Effector memory CD8-positive, alpha-beta T cell (primary cell): Measurements from ENCODE around the gene YIPF4.
A peak's percentile ranks its signal among the peaks of the same experiment; 100 is the strongest.
"Not testable (repeated sequence)": the region's sequence is repeated elsewhere in the genome, so short reads cannot be mapped to it uniquely, and the experiment has no call there.

ENCODE experiments used
- ATAC-seq: fragments of 150-1000 bp; cut with Tn5 transposase; replicated peaks from 2 replicates; pipeline ENCODE4 v1.10.0; 2021; ENCODE audit warnings: mild to moderate bottlenecking, moderate library complexity
- DNase-seq, 3 experiments: peaks; one replicate each; pipeline ENCODE4 v3.0.0; 2021
- H3K27ac Mint-ChIP-seq, 2 donors: one replicate each; pipeline ENCODE4 v1.8.0; 2022; ENCODE audit warnings: mild to moderate bottlenecking in 2 of 2, mixed read lengths in 2 of 2, moderate library complexity in 2 of 2
- H3K27me3 Mint-ChIP-seq, 2 donors: one replicate each; pipeline ENCODE4 v1.8.0; 2022; ENCODE audit warnings: mixed read lengths in 2 of 2
- H3K36me3 Mint-ChIP-seq: one replicate; pipeline ENCODE4 v1.8.0; 2022; ENCODE audit warnings: mild to moderate bottlenecking, moderate library complexity, mixed read lengths; ENCODE audit not compliant: insufficient read depth
- H3K4me1 Mint-ChIP-seq, 2 donors: one replicate each; pipeline ENCODE4 v1.8.0; 2022; ENCODE audit warnings: low read depth in 2 of 2, mixed read lengths in 2 of 2
- H3K4me3 Mint-ChIP-seq, 2 donors: one replicate each; pipeline ENCODE4 v1.8.0; 2022; ENCODE audit warnings: mild to moderate bottlenecking in 2 of 2, mixed read lengths in 2 of 2, moderate library complexity in 2 of 2
- H3K9me3 Mint-ChIP-seq, 2 donors: one replicate each; pipeline ENCODE4 v1.8.0; 2022; ENCODE audit warnings: mixed read lengths in 2 of 2

Gene YIPF4

GRCh38 chr2:32262105-32262504 lies 15.6 kb upstream of the YIPF4 start:
- DNase-seq: no peak
- Mint-ChIP-seq H3K4me3 (no peak overlapping the region), H3K9me3 (no peaks in the 10 kb centered on the region), H3K4me1 (no peaks in the 10 kb centered on the region), H3K27ac (no peak overlapping the region), H3K36me3 (peaks cover 3% of the 10 kb centered on the region), H3K27me3 (peaks cover 15 to 24% of the 10 kb centered on the region in 2 donors)
- no peak for ATAC-seq

DNA sequence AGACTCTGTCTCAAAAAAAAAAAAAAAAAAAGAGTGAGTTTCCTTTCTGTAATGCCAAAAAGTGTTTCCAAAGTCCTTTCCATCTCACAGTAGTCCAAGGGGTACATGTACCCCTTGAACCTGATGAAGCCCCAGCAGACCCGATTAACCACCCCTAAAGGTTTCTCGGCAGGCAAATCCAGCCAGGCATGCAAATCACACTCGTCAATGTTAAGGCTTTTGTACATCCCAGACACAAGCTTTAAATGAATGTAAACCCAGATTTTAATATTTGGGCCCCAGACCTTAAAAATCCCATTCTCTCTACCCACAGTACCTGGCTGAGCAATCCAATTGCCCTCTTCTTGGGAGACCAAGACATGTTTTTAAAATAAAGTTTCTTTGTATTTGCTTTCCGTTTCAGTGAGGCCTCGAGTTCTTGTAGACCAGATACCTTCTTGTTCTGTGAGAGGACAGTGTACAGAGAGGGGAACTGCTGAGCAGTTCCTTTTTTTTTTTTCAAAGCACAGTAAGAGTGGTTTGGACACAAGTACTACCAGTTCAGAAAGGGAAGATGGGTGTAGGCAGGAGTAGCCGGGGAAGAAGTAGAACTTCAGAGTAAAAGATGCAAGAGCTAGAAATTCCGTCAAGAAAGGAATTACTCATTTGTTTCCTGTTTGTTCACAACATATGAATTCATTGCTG lies 13.1 kb upstream of the YIPF4 start, which contains the start of gene NLRC4:
TSS of gene NLRC4 (minus strand) at position 465 of the 684 bp plus-strand sequence. CDS start 8,111 bp downstream, outside the sequence.
- H3K9me3 Mint-ChIP-seq: no peaks in the 10 kb centered on the region
- peaks cover 3% of the 10 kb centered on the region for H3K36me3 Mint-ChIP-seq
- peaks cover 0 to 13% of the 10 kb centered on the region in 2 donors for H3K27me3 Mint-ChIP-seq
- peak within 1 kb of the TSS in 1 of 2 donors; percentile 3 for H3K4me3 Mint-ChIP-seq
- peak; percentile 36 for ATAC-seq
- no peaks in the 10 kb centered on the region for H3K4me1 Mint-ChIP-seq
- no peak for DNase-seq
- no peak within 1 kb of the TSS for H3K27ac Mint-ChIP-seq

- no peak for DNase-seq
Observed at GRCh38 chr2:32271063-32271462, 6.6 kb upstream of the YIPF4 start.

DNA sequence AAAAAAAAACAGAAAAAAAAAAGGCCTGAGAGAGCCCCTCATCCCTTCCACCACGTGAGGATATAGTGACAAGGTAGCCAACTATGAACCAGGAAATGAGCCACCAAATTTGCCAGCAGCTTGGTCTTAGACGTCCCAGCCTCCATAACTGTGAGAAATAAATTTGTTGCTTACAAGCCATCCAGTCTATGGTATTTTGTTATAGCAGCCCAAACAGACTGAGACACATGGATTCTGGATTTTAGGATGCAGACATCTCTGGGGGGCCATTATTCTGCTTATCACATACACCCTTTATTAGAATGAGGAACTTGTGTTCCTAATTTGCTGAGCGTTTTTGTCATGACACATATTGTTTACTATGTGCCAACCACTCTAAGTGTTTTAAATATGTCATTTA lies 5.4 kb upstream of the YIPF4 start:
- DNase-seq: no peak
- peaks cover 0 to 5% of the 10 kb centered on the region in 2 donors for H3K4me1 Mint-ChIP-seq
- H3K27me3 Mint-ChIP-seq: peaks cover 8% of the 10 kb centered on the region in 2 donors
- ATAC-seq: no peak
- H3K9me3 Mint-ChIP-seq: no peaks in the 10 kb centered on the region
- peaks cover 4% of the 10 kb centered on the region for H3K36me3 Mint-ChIP-seq
- no peak overlapping the region for H3K4me3 Mint-ChIP-seq
- no peak overlapping the region for H3K27ac Mint-ChIP-seq

More at GRCh38 chr2:32271063-32271462, 6.6 kb upstream of the YIPF4 start:
- no peak overlapping the region for H3K4me3 Mint-ChIP-seq
- peaks cover 8% of the 10 kb centered on the region in 2 donors for H3K27me3 Mint-ChIP-seq
- no peaks in the 10 kb centered on the region for H3K36me3 Mint-ChIP-seq
- no peaks in the 10 kb centered on the region for H3K9me3 Mint-ChIP-seq
- no peak overlapping the region for H3K27ac Mint-ChIP-seq
- no peaks in the 10 kb centered on the region for H3K4me1 Mint-ChIP-seq
- ATAC-seq: no peak

DNA sequence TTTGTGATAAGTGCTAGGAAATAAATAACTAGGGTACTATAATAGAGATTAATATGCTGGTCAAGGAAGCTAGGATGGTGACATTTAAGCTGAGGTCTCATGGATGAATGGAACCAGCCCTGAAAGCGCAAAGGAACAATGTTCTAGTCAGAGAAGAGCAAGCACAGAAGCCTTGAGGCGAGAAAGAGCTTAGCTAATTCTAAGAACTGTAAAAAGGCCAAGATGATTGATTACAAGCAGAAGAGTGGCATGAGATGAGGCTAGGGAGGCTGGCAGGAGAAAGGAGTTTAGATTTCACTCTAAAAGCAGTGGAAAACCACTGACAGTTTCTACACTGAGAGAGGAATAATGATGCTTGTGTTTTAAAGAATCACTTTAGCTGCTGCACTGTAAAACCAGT lies 3.4 kb upstream of the YIPF4 start:
- Mint-ChIP-seq H3K27me3 (peaks cover 3 to 8% of the 10 kb centered on the region in 2 donors), H3K4me3 (no peak overlapping the region), H3K4me1 (peaks cover 7 to 16% of the 10 kb centered on the region in 2 donors), H3K36me3 (peaks cover 23% of the 10 kb centered on the region), H3K9me3 (no peaks in the 10 kb centered on the region), H3K27ac (no peak overlapping the region)
- DNase-seq: no peak
- no peak for ATAC-seq

DNA sequence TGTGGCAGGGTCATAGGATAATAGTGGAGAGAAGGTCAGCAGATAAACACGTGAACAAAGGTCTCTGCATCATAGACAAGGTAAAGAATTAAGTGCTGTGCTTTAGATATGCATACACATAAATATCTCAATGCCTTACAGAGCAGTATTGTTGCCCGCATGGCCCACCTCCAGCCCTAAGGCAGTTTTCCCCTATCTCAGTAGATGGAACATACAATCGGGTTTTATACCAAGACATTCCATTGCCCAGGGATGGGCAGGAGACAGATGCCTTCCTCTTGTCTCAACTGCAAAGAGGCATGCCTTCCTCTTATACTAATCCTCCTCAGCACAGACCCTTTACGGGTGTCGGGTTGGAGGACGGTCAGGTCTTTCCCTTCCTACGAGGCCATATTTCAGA lies 1.9 kb upstream of the YIPF4 start:
- not testable (repeated sequence) for H3K4me3 Mint-ChIP-seq

DNA sequence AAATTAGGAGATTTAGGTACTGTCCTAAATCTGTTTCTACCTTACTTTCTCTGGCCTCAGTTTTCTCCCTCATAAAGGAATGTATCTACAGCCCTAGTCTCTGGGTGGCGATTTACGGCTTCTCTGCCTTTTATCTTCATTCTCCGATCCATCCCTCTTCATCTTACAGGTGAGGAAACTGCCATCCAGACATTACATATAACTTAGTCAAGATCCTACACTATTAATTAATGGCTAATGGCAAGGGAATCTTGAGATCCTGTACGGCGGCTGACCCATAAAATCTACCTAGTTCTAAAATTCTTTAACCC lies 386 bp upstream of the YIPF4 start:
- ATAC-seq: no peak

More for the DNA sequence above, 1.9 kb upstream of the YIPF4 start:
- Mint-ChIP-seq H3K36me3 (peaks cover 34% of the 10 kb centered on the region), H3K27ac (peak overlapping the region in 1 of 2 donors; percentile 98), H3K4me1 (peaks cover 8 to 20% of the 10 kb centered on the region in 2 donors)
- H3K9me3 Mint-ChIP-seq, H3K27me3 Mint-ChIP-seq, ATAC-seq, DNase-seq: not testable (repeated sequence)

GRCh38 chr2:32278478-32278853 lies 762 bp downstream of the YIPF4 start:
- ATAC-seq (no peak), DNase-seq (no peak)
- Mint-ChIP-seq H3K27me3 (peaks cover 0 to 8% of the 10 kb centered on the region in 2 donors), H3K4me1 (peaks cover 18 to 35% of the 10 kb centered on the region in 2 donors), H3K4me3 (peak overlapping the region; percentile 87), H3K27ac (peak overlapping the region; percentile 98), H3K9me3 (no peaks in the 10 kb centered on the region), H3K36me3 (peaks cover 53% of the 10 kb centered on the region)

More for the DNA sequence above, 386 bp upstream of the YIPF4 start:
- Mint-ChIP-seq H3K27me3 (peaks cover 0 to 8% of the 10 kb centered on the region in 2 donors), H3K27ac (peak overlapping the region; percentile 98), H3K9me3 (no peaks in the 10 kb centered on the region), H3K36me3 (peaks cover 41% of the 10 kb centered on the region), H3K4me3 (peak overlapping the region; percentile 87), H3K4me1 (peaks cover 15 to 30% of the 10 kb centered on the region in 2 donors)
- DNase-seq: no peak

DNA sequence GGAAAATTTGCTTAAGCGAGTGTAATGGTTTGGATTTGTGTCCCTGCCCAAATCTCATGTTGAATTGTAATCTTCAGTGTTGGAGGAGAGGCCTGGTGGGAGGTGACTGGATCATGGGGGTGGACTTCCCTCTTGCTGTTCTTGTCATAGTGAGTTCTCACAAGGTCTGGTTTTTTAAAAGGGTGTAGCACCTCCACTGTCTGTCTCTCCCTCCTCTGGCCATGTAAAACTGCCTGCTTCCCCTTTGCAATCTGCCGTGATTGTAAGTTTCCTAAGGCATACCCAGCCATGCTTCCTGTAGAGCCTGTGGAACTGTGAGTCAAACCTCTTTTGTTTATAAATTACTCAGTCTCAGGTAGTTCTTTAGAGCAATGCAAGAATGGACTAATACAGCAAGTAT lies 6.6 kb downstream of the YIPF4 start:
- ATAC-seq: no peak
- H3K9me3 Mint-ChIP-seq: no peaks in the 10 kb centered on the region
- no peaks in the 10 kb centered on the region for H3K27me3 Mint-ChIP-seq
- peak overlapping the region; percentile 0 to 57 for H3K27ac Mint-ChIP-seq
- H3K36me3 Mint-ChIP-seq: peaks cover 38% of the 10 kb centered on the region
- peaks cover 36 to 54% of the 10 kb centered on the region in 2 donors for H3K4me1 Mint-ChIP-seq
- no peak for DNase-seq
- H3K4me3 Mint-ChIP-seq: peak overlapping the region; percentile 0 to 13

DNA sequence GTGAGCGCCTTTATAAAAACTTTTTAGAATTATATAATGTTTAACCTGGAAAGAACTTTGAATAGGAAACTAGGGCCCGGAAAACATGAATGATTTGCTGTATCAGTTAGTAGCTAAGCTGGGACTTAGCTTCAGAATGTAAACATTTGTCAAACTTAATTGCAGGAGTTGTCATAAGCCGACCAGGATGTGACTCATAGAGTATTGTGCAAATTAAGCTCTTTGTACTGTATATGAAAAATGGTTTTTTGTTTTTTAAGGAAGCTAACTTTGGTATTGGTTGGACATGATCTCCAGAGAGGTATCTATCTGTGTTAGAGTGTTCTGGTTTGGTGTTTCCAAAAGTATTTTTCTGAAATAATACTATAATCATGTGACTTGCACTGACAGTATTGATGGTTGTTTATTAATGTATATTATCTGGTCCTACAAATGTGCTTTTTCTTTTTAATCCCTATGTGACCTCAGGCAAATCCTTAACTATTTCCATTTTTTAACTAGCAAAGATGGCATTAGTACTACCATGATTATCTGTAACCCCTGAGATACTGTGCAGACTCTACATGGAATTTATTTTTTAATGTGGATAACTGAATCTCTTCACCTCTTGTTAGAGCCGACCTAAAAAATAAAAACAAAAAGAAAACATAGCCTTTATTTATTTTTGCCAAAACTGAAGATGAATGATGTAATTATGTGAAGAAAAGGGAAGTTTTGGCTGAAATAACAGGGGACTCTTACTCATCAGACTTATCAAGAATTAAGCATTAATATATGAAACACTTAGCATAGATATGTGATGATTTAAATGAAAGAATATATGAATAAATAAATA lies 11.7 kb downstream of the YIPF4 start:
- Mint-ChIP-seq H3K4me3 (peak overlapping the region in 1 of 2 donors; percentile 20), H3K9me3 (no peaks in the 10 kb centered on the region), H3K4me1 (peaks cover 23 to 37% of the 10 kb centered on the region in 2 donors), H3K27me3 (no peaks in the 10 kb centered on the region), H3K36me3 (peaks cover 20% of the 10 kb centered on the region), H3K27ac (peak overlapping the region; percentile 57 to 69)
- ATAC-seq (no peak), DNase-seq (no peak)

DNA sequence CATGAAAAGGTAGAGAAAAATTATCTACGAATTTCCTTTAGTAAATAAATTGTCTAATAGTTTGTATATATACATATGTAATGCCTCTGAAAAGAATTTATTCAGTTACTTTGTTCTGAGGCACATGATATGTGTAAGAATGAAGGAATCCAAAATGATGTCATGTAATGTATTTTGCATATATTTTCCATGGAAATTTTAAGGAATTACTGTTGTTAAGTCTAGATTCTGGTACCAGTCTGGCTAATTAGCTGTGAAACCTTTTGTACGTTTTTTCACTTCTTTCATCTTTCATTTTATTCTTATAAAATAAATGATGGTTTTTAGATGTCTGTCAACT lies 12.3 kb downstream of the YIPF4 start:
- ATAC-seq (no peak), DNase-seq (no peak)
- Mint-ChIP-seq H3K36me3 (peaks cover 24% of the 10 kb centered on the region), H3K4me1 (peaks cover 18 to 31% of the 10 kb centered on the region in 2 donors), H3K4me3 (no peak overlapping the region), H3K9me3 (no peaks in the 10 kb centered on the region), H3K27ac (peak overlapping the region in 1 of 2 donors; percentile 69), H3K27me3 (no peaks in the 10 kb centered on the region)

- no peaks in the 10 kb centered on the region for H3K27me3 Mint-ChIP-seq
- H3K4me1 Mint-ChIP-seq: peaks cover 12 to 25% of the 10 kb centered on the region in 2 donors
- no peak overlapping the region for H3K27ac Mint-ChIP-seq
- no peak for DNase-seq
- H3K4me3 Mint-ChIP-seq: no peak overlapping the region
- H3K9me3 Mint-ChIP-seq: no peaks in the 10 kb centered on the region
- H3K36me3 Mint-ChIP-seq: peaks cover 28% of the 10 kb centered on the region
- ATAC-seq: no peak
Observed at GRCh38 chr2:32291746-32292145, 14.0 kb downstream of the YIPF4 start.

GRCh38 chr2:32293493-32293892 lies 15.8 kb downstream of the YIPF4 start:
- Mint-ChIP-seq H3K36me3 (peaks cover 28% of the 10 kb centered on the region), H3K4me1 (peaks cover 4 to 15% of the 10 kb centered on the region in 2 donors)
- ATAC-seq, DNase-seq, H3K4me3 Mint-ChIP-seq, H3K9me3 Mint-ChIP-seq, H3K27me3 Mint-ChIP-seq, H3K27ac Mint-ChIP-seq: not testable (repeated sequence)
